Activated T-cell treated with anti-CD3 and anti-CD28 coated beads for 4 hours (primary cell): ENCODE results near the gene CA7.

Experiments used
- DNase-seq: peaks from one replicate; pipeline ENCODE4 v3.0.0-alpha.2; 2020

CA7 gene

DNA sequence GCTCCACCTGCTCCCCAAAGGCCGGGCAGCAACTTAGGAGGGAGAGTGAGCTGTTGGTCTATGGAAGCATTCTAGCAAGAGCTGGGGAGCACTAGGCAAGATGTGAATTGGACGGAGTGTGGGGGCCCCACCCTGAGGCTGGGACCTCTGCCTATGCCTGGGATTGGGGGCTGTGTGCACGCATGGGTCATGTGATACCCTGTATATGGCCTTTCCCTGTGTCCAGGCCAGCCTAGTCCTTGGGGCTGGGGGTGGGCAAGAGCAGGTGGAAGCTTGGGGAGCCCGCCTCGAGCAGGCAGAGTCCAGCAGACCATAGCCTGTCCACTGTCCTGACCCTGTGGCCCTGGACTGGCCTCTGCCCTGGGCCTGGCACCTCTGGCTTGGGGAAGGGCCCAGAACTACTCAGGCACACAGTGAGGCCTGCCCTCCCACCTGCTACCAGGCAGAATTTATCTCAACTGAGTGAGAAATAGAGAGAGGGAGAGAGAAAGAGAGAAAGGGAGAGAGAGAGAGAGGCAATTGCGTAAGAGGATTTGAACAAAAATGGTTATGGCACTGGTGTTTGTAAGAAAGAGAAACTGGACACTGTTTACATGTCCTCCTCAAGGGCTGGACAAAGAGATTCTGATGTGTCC is 55.2 kb downstream of the CA7 start:
- DNase-seq, result no peak

DNA sequence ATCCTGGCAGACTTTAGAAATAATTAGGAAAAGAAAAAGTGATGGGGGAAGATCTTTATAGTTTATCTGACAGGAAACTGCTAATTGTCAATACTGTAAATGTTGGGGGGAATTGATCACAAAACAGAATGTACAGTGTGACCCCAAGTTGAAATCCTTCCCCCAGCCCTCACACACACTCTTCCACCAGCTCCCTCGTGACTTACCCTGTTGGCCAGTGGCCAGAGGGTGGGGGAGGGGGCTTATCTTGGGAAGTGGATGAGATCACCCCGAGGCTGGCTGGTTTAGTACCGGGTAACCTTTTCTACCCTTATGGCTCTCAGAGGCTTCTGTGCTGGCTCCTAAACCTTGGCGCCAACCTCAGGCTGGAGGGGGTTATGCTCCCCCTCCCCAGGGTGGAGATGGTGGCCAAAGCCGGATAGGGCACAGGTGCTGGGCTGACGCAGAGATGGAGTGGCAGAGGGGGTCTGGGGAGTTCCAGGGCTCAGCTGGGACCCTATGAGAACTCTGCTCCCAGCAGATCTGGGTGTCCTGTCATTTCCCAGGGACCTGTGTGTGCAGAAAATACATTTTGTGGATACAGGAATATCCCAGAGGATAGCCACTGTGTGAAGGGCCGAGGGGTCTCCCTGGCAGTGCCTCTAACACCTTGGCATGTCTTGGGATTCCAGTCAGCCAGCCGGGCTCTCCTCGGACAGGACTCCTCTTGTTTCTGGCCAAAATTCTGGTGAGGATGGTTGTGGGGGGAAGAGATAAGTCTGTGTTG is 55.9 kb downstream of the CA7 start:
- DNase-seq, result no peak

DNA sequence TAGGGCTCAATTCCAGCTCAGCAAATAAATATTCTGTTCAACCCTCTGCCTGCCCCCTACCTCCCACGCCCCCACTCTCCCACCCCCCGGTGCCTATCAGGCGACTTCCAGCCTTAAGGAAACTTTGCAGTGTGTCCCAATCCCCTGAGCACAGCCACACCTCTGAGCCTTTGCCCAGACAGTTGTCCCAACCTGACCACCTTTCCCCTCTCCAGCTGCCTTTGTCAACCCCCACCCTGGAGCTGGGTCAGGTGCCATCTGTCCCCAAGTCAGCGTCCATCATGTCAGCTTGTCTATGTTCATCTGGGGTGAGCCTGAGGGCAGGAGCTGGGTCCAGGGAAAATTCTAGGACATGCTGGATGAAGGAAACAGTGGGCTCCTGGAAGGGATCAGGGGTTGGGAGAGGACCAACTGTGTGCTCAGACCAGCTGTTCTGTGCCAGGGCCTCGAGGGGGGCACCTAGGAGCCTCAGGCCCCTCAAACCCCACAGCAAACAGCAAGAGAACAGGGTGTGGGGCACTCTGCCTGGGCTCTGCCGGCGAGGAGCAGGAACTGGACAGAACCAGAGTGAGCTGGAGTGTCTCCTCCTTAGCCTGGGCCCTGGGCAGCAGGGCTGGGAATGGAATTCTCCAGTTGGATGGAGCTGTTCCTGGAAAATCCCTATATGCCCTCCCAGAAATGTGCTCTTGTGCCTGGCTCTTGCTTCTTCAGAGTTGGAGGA is 56.7 kb downstream of the CA7 start:
- DNase-seq, result no peak

DNA sequence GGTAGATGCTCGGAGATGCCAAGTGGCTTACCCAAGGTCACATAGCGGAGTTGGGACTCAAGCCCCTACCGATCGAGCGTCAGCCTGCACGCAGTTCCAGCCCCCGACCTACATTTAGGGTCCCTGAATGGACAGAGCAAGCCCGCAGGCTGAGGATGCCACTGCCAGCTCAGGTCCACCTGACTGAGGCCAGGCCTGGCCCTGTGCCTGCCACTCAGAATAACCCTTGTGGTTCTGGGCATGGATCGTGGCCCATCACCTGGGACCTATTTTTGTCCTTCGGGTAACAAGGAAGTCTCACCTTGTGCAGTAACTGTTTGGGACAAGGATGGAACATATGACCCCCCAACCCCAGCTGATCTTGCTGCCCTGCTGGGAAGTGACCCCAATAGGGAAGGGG is 57.4 kb downstream of the CA7 start:
- DNase-seq, result no peak

DNA sequence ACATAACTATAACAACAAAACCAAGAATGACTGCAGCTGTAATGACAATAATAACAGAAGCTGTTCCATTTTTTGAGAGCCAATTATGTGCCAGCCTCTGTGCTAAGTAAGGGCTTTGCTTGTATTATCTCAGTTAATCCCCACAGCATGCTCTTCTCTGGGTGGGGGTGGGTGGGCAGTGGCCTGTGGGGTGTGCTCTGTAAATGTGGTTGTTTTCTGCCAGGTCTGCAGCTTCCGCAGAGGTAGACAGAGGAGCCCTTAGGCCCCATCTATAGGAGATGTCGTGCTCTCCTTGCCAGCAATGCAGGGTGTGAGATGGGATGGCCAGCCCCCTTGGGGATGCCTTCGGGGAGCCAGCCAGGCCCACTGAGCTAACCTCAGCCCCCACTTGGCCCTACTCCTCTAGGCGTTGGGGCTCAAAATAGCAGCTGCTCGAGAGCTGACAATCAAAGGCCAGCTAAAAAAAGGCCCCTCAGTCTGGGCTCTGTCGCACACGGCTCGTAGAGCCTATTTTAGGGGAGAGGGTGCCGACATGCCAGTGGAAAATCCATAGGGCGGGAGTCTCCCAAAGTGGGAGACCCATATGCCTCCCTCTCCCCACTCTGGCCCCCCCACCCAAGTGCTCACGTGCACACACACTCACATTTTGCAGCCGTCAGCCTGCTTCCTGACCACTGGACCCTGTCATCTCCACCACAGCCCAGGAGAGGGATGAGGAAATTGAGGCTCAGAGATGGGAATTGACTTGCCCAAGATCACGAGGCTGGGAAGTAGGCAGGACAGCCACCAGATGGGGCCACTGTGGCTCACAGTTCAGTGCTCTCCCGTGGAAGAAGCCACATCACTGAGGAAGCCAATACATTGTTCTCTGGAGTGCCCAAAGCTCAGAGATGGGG is 58.7 kb downstream of the CA7 start:
- DNase-seq, result no peak
